H1 (cell line): Measurements from ENCODE around the gene SPANXN4. TPM values are rescaled to one million over a fixed set of nuclear protein-coding genes. Genes with fewer than 3 reads are reported as not detected.

Experiments
- BACH1 ChIP-seq: IDR thresholded peaks from 2 replicates; pipeline ENCODE4 v1.6.1; 2012; ENCODE audit warnings: low read length, improper control_type of control experiment
- BCL11A ChIP-seq, 2 experiments: IDR thresholded peaks; one replicate each; pipeline ENCODE4 v1.6.1; 2011; ENCODE audit warnings: low read depth in 2 of 2, low read length in 2 of 2, mild to moderate bottlenecking in 2 of 2
- CHD1 ChIP-seq: IDR thresholded peaks from 2 replicates; pipeline ENCODE4 v1.6.1; 2012; ENCODE audit warnings: low read depth, low read length, improper control_type of control experiment
- CHD2 ChIP-seq: IDR thresholded peaks from 2 replicates; pipeline ENCODE4 v1.6.1; 2012; ENCODE audit warnings: low read length, improper control_type of control experiment
- EGR1 ChIP-seq: IDR thresholded peaks from 2 replicates; pipeline ENCODE4 v1.6.1; 2011; ENCODE audit warnings: low read depth, low read length, borderline replicate concordance
- SP4 ChIP-seq: IDR thresholded peaks from 2 replicates; pipeline ENCODE4 v1.6.1; 2012; ENCODE audit warnings: low read length, inconsistent platforms
- polyA plus RNA-seq, 7 experiments: library from polyadenylated mRNA; depleted of rRNA in 3 of 7; stranded (reverse) in 5 of 7; unstranded in 2 of 7; fragments of >200 nt in 5 of 7; fragments of 200-250 nt in 2 of 7; gene quantifications; 1 replicate in 5 of 7; 2 replicates in 1 of 7; 4 replicates in 1 of 7; pipeline versions ENCODE4 v1.2.1 to v1.2.3, GENCODE V29; 2011 to 2013; ENCODE audit warnings: missing spikeins in 2 of 7, mixed read lengths in 2 of 7
- total RNA-seq: library from RNA; stranded (reverse); fragmentation: NEBNext Ultra II Directional; extraction: Animal tissue kit (Norgen Biotek cat#: 25700); gene quantifications from 2 replicates; pipeline ENCODE4 v1.2.1, GENCODE V29; 2021
- TF ChIP-seq, protein P1 (sequence below): IDR thresholded peaks from 2 replicates; pipeline ENCODE4 v1.6.1; 2012; ENCODE audit warnings: inconsistent platforms

SPANXN4 gene
- total and polyA plus RNA-seq, 2 of the 8 experiments (the other 6 are each of a cell fraction or from before 2014, with no cell fraction given) = not detected

DNA sequence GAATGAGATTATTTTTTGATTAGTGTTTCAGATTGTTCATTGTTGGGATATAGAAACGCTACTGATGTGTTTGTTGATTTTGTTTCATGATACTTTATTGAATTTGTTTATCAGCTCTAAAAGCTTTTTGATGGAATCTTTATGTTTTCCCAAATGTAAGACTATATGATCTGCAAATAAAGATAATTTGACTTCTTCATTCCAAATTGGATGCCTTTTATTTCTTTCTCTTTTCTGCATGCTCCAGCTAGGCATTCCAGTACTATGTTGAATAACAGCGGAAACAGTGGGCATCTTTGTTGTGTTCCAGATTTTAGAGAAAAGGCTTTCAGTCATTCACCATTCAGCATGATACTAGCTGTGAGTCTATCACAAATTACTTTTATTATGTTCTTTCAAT, 21.8 kb downstream of the SPANXN4 start (continued):
- TF ChIP-seq, protein P1, sequence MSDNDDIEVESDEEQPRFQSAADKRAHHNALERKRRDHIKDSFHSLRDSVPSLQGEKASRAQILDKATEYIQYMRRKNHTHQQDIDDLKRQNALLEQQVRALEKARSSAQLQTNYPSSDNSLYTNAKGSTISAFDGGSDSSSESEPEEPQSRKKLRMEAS = no peak
- TF ChIP-seq CHD1 (no peak), BACH1 (no peak), SP4 (no peak), BCL11A (IDR thresholded peaks at IDR 0.05; ENCODE audit: low read depth in 2 of 2, low read length in 2 of 2) (no peak), EGR1 (no peak), CHD2 (no peak)
